H9 (cell line): Measurements from ENCODE around the gene ORM2. TPM values are rescaled to one million over a fixed set of nuclear protein-coding genes. Genes with fewer than 3 reads are reported as not detected.

Experiments
- DNase-seq: peaks from one replicate; pipeline ENCODE4 v3.0.0-alpha.2; 2017
- H2AFZ ChIP-seq: one replicate; pipeline ENCODE4 v1.6.1; 2013; ENCODE audit warnings: mild to moderate bottlenecking, low read length, control low read depth, moderate library complexity
- H2AK5ac ChIP-seq: 2 replicates; pipeline ENCODE4 v1.6.1; 2013; ENCODE audit warnings: low read length, control low read depth, mixed read lengths; ENCODE audit not compliant: insufficient read length
- H2BK120ac ChIP-seq: one replicate; pipeline ENCODE4 v1.6.1; 2013; ENCODE audit warnings: low read depth, mild to moderate bottlenecking, low read length, control low read depth, inconsistent platforms; ENCODE audit not compliant: poor library complexity, severe bottlenecking
- H2BK12ac ChIP-seq: 2 replicates; pipeline ENCODE4 v1.6.1; 2013; ENCODE audit warnings: low read length, control low read depth, mixed read lengths, low read depth; ENCODE audit not compliant: insufficient read length
- H2BK15ac ChIP-seq: 2 replicates; pipeline ENCODE4 v1.6.1; 2013; ENCODE audit warnings: low read depth, low read length, control low read depth
- H2BK20ac ChIP-seq: one replicate; pipeline ENCODE4 v1.6.1; 2013; ENCODE audit warnings: low read depth, mild to moderate bottlenecking, low read length, control low read depth, inconsistent platforms; ENCODE audit not compliant: poor library complexity, severe bottlenecking
- H2BK5ac ChIP-seq: 2 replicates; pipeline ENCODE4 v1.6.1; 2013; ENCODE audit warnings: low read length, control low read depth, mixed read lengths; ENCODE audit not compliant: insufficient read length
- H3K14ac ChIP-seq: 2 replicates; pipeline ENCODE4 v1.6.1; 2013; ENCODE audit warnings: low read length, control low read depth; ENCODE audit not compliant: insufficient read depth
- H3K18ac ChIP-seq: 2 replicates; pipeline ENCODE4 v1.6.1; 2013; ENCODE audit warnings: low read depth, mild to moderate bottlenecking, mixed read lengths, low read length, control low read depth; ENCODE audit not compliant: insufficient read length
- H3K23ac ChIP-seq: 2 replicates; pipeline ENCODE4 v1.6.1; 2013; ENCODE audit warnings: low read length, control low read depth, mixed read lengths, low read depth; ENCODE audit not compliant: insufficient read length
- H3K23me2 ChIP-seq: 2 replicates; pipeline ENCODE4 v1.6.1; 2013; ENCODE audit warnings: low read depth, mild to moderate bottlenecking, mixed read lengths, low read length, control low read depth; ENCODE audit not compliant: insufficient read length, poor library complexity, severe bottlenecking
- H3K27ac ChIP-seq: 2 replicates; pipeline ENCODE4 v1.5.1; 2013; ENCODE audit warnings: low read length, control low read depth, mixed read lengths, low read depth; ENCODE audit not compliant: insufficient read length
- H3K27me3 ChIP-seq: 2 replicates; pipeline ENCODE4 v1.6.1; 2013; ENCODE audit warnings: low read length, control low read depth, inconsistent platforms; ENCODE audit not compliant: insufficient read depth
- H3K4ac ChIP-seq: 2 replicates; pipeline ENCODE4 v1.6.1; 2013; ENCODE audit warnings: low read depth, mild to moderate bottlenecking, control low read depth, inconsistent platforms, low read length, moderate library complexity
- H3K4me1 ChIP-seq: 2 replicates; pipeline ENCODE4 v1.6.1; 2013; ENCODE audit warnings: low read length, control low read depth, inconsistent platforms; ENCODE audit not compliant: insufficient read depth
- H3K4me2 ChIP-seq: 2 replicates; pipeline ENCODE4 v1.6.1; 2013; ENCODE audit warnings: low read length, control low read depth, mixed read lengths; ENCODE audit not compliant: insufficient read length, insufficient read depth
- H3K56ac ChIP-seq: 2 replicates; pipeline ENCODE4 v1.6.1; 2013; ENCODE audit warnings: low read depth, mild to moderate bottlenecking, mixed read lengths, low read length, control low read depth; ENCODE audit not compliant: insufficient read length
- H3K79me1 ChIP-seq: 2 replicates; pipeline ENCODE4 v1.6.1; 2013; ENCODE audit warnings: low read depth, mild to moderate bottlenecking, moderate library complexity, low read length, control low read depth, inconsistent platforms; ENCODE audit not compliant: insufficient read depth, poor library complexity, severe bottlenecking
- H3K79me2 ChIP-seq: 2 replicates; pipeline ENCODE4 v1.6.1; 2013; ENCODE audit warnings: low read length, control low read depth, inconsistent platforms; ENCODE audit not compliant: insufficient read depth
- H3K9ac ChIP-seq: 2 replicates; pipeline ENCODE4 v1.6.1; 2013; ENCODE audit warnings: low read length, control low read depth, mixed read lengths; ENCODE audit not compliant: insufficient read length; ENCODE audit errors: extremely low read depth
- H3K9me3 ChIP-seq: one replicate; pipeline ENCODE4 v1.6.1; 2013; ENCODE audit warnings: low read depth, low read length, inconsistent platforms; ENCODE audit not compliant: control insufficient read depth
- H3T11ph ChIP-seq: one replicate; pipeline ENCODE4 v1.6.1; 2013; ENCODE audit warnings: mild to moderate bottlenecking, low read length, control low read depth, inconsistent platforms
- H4K20me1 ChIP-seq: one replicate; pipeline ENCODE4 v1.6.1; 2013; ENCODE audit not compliant: control insufficient read depth, insufficient read length, insufficient read depth
- H4K5ac ChIP-seq: 2 replicates; pipeline ENCODE4 v1.6.1; 2013; ENCODE audit warnings: low read depth, mild to moderate bottlenecking, mixed read lengths, low read length, control low read depth; ENCODE audit not compliant: insufficient read length
- H4K8ac ChIP-seq: replicated peaks from 2 replicates; pipeline ENCODE4 v1.6.1; 2013; ENCODE audit warnings: low read length, control low read depth, mixed read lengths, low read depth; ENCODE audit not compliant: insufficient read length
- H4K91ac ChIP-seq: 2 replicates; pipeline ENCODE4 v1.6.1; 2013; ENCODE audit warnings: low read depth, mild to moderate bottlenecking, moderate library complexity, mixed read lengths, low read length, control low read depth; ENCODE audit not compliant: insufficient read length
- H3K27ac Mint-ChIP-seq, 3 experiments: 2 replicates in 2 of 3; 3 replicates in 1 of 3; pipeline ENCODE4 v1.8.0; 2020 to 2021; ENCODE audit warnings: mixed read lengths in 3 of 3, mild to moderate bottlenecking in 1 of 3, moderate library complexity in 1 of 3
- H3K27me3 Mint-ChIP-seq: 2 replicates; pipeline ENCODE4 v1.8.0; 2021; ENCODE audit warnings: low read depth, mild to moderate bottlenecking, moderate library complexity, mixed read lengths
- H3K36me3 Mint-ChIP-seq, 3 experiments: 2 replicates in 2 of 3; 3 replicates in 1 of 3; pipeline ENCODE4 v1.8.0; 2020 to 2021; ENCODE audit warnings: low read depth in 3 of 3, mixed read lengths in 3 of 3; ENCODE audit not compliant: insufficient read depth in 1 of 3
- H3K4me1 Mint-ChIP-seq, 2 experiments: 2 replicates each; pipeline ENCODE4 v1.8.0; 2020; ENCODE audit warnings: mixed read lengths in 2 of 2
- H3K4me3 Mint-ChIP-seq, 2 experiments: 2 replicates in 1 of 2; 3 replicates in 1 of 2; pipeline ENCODE4 v1.8.0; 2020 to 2021; ENCODE audit warnings: mild to moderate bottlenecking in 2 of 2, mixed read lengths in 2 of 2, moderate library complexity in 1 of 2
- H3K9me3 Mint-ChIP-seq, 2 experiments: 2 replicates in 1 of 2; 3 replicates in 1 of 2; pipeline ENCODE4 v1.8.0; 2020; ENCODE audit warnings: mild to moderate bottlenecking in 2 of 2, mixed read lengths in 2 of 2, moderate library complexity in 1 of 2
- WGBS: extraction: QIAGEN DNeasy Blood & Tissue Kit; methylation state at CpG from one replicate; pipeline ENCODE4 v1.1.7; 2013; ENCODE audit warnings: missing lambda C conversion rate, low lambda C conversion rate, mixed read lengths; ENCODE audit not compliant: insufficient read length; ENCODE audit errors: extremely low coverage; 5-methylcytosine and 5-hydroxymethylcytosine counted together
- total RNA-seq: library from RNA; stranded (reverse); gene quantifications from 2 replicates; pipeline ENCODE4 v1.2.1, GENCODE V29; 2021
- TF ChIP-seq, protein P1 (sequence below): fragments of 200-600 bp; sonication (generic); conservative IDR thresholded peaks from 3 replicates; pipeline ENCODE4 v1.8.0; 2021; ENCODE audit warnings: antibody characterized with exemption, mild to moderate bottlenecking

Gene ORM2
- total RNA-seq, 1 experiment from 2014 or later = 1.2 TPM

DNA sequence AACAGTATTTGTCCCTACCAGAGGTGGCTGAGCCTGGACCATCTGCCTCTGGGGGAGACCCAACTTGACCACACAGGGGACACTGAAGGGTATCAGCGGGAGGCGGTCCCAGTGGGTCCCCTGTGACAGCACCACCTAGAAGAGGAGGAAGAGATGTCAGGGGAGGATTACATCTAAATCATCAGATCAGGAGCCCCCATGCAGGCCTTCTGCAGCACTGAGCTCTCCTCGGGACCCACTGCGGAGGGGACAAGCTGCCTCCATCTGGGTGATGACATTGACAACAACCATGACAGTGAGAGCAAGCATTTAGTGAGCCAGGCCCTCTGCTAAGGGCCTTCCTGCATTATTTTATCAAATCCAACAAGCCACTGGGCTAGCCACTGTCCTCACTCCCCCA lies 12.3 kb downstream of the ORM2 start:
- peaks cover 46 to 85% (median 68%) of the 10 kb centered on the region in 3 experiments for H3K36me3 Mint-ChIP-seq
- TF ChIP-seq, protein P1, sequence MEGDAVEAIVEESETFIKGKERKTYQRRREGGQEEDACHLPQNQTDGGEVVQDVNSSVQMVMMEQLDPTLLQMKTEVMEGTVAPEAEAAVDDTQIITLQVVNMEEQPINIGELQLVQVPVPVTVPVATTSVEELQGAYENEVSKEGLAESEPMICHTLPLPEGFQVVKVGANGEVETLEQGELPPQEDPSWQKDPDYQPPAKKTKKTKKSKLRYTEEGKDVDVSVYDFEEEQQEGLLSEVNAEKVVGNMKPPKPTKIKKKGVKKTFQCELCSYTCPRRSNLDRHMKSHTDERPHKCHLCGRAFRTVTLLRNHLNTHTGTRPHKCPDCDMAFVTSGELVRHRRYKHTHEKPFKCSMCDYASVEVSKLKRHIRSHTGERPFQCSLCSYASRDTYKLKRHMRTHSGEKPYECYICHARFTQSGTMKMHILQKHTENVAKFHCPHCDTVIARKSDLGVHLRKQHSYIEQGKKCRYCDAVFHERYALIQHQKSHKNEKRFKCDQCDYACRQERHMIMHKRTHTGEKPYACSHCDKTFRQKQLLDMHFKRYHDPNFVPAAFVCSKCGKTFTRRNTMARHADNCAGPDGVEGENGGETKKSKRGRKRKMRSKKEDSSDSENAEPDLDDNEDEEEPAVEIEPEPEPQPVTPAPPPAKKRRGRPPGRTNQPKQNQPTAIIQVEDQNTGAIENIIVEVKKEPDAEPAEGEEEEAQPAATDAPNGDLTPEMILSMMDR = no peak

More for the DNA sequence above, 12.3 kb downstream of the ORM2 start:
- Mint-ChIP-seq H3K4me1 (no peaks in the 10 kb centered on the region), H3K27ac (peak overlapping the region in 1 of 3 experiments; percentile 60; a peak in 1 of 7 replicates), H3K27me3 (no peaks in the 10 kb centered on the region; the same call in 1 of the 2 replicates), H3K9me3 (no peaks in the 10 kb centered on the region), H3K4me3 (no peak overlapping the region)
- Histone ChIP-seq H2BK12ac (no peak overlapping the region), H3K79me1 (no peaks in the 10 kb centered on the region), H4K20me1 (no peaks in the 10 kb centered on the region), H3K56ac (no peak overlapping the region), H3K23ac (no peak overlapping the region), H4K8ac (no peak overlapping the region), H3K4me2 (no peak overlapping the region), H3K14ac (no peak overlapping the region), H3K4me1 (no peaks in the 10 kb centered on the region), H3T11ph (no peak overlapping the region), H3K4ac (no peak overlapping the region), H2AFZ (no peak overlapping the region), H2BK5ac (no peak overlapping the region), H3K27me3 (no peaks in the 10 kb centered on the region), H3K18ac (no peak overlapping the region), H3K9me3 (no peaks in the 10 kb centered on the region), H4K91ac (no peak overlapping the region), H2BK120ac (no peak overlapping the region), H3K23me2 (no peaks in the 10 kb centered on the region), H4K5ac (no peak overlapping the region), H2BK20ac (no peak overlapping the region), H3K79me2 (no peaks in the 10 kb centered on the region), H2AK5ac (no peak overlapping the region), H3K9ac (no peak overlapping the region), H2BK15ac (no peak overlapping the region), H3K27ac (no peak overlapping the region)
- no CpG with 5 or more reads among the region's 4 CpGs for WGBS
- DNase-seq = no peak
